ENCODE results near the gene LCE6A. TPM values are rescaled to one million over a fixed set of nuclear protein-coding genes. Genes with fewer than 3 reads are reported as not detected.

The LCE6A gene
- total RNA-seq, 1 experiment from 2014 or later, result not detected

DNA sequence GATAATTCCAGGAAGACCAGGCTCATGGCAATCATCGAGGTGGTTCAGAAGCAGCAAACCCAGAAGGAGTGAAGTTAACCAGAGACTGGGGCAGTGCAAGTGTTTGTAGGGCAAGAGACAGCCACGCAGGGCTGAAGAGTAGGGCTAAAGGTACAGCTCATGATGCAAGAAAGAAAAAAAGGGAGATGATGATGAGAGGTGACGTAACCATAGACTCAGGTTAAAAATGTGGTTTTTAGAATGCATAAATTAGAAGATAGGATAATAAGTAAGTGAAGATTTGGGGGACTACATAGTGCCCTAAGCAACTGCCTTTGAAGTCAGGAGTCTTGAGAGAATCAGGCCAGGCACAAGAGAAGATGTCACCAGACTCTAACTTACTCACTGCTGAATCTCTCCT is 17.5 kb downstream of the LCE6A start:
- no peak for TF ChIP-seq CTCF (IDR thresholded peaks at IDR 0.05; ENCODE audit: insufficient read depth in 1 of 2, low read depth in 1 of 2, low read length in 1 of 2, severe bottlenecking in 1 of 2, unreplicated experiment in 1 of 2)
- no peak for DNase-seq
- Histone ChIP-seq H3K27me3 (replicated peaks; ENCODE audit: control insufficient read depth, insufficient read depth, low read length) (no peaks in the 10 kb centered on the region), H3K4me1 (no peaks in the 10 kb centered on the region), H3K4me3 (ENCODE audit: low read depth, low read length) (no peak overlapping the region), H3K36me3 (ENCODE audit: control insufficient read depth, insufficient read depth, low read length) (no peaks in the 10 kb centered on the region), H3K9me3 (no peaks in the 10 kb centered on the region)
- no peaks in the 10 kb centered on the region for H3K36me3 Mint-ChIP-seq (ENCODE audit: insufficient read depth, unreplicated experiment)
- no peaks in the 10 kb centered on the region for H3K4me1 Mint-ChIP-seq (ENCODE audit: low read depth, unreplicated experiment)
- no peak overlapping the region for H3K4me3 Mint-ChIP-seq (ENCODE audit: unreplicated experiment)
- H3K27ac Mint-ChIP-seq (ENCODE audit: unreplicated experiment), result no peak overlapping the region
- ChIA-PET CTCF (no interaction called here), POLR2A (no interaction called here)
- intact Hi-C loops (cut with micrococcal nuclease; ENCODE audit: unreplicated experiment), result no loop called here
- BruUV-seq (replicated peaks), result no TSS peak
- no peaks in the 10 kb centered on the region for H3K9me3 Mint-ChIP-seq (ENCODE audit: unreplicated experiment)
- peaks cover 10% of the 10 kb centered on the region for H3K27me3 Mint-ChIP-seq (ENCODE audit: insufficient read depth, unreplicated experiment)

DNA sequence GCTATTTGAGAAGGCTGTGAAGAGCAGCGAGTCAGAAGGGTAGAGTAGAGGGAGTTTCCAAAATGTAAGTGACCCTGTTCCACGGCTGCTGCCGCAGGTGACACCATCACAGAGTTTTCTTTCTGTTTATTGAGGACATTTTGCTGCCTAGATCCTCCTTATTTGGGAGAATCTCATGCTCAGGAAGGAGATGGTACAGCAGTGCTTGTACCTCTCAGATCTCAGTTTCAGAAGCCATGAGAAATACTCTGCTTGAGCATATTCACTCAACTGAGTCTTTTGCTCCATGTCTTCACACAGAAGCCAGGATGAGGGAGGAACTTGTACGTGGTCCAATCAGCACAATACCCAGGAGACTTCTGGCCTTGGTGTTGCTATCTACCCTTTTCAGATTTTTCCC is 18.7 kb downstream of the LCE6A start:
- Mint-ChIP-seq H3K9me3 (ENCODE audit: unreplicated experiment) (no peaks in the 10 kb centered on the region), H3K4me1 (ENCODE audit: low read depth, unreplicated experiment) (no peaks in the 10 kb centered on the region), H3K4me3 (ENCODE audit: unreplicated experiment) (no peak overlapping the region), H3K27ac (ENCODE audit: unreplicated experiment) (no peak overlapping the region), H3K27me3 (ENCODE audit: insufficient read depth, unreplicated experiment) (peaks cover 10% of the 10 kb centered on the region), H3K36me3 (ENCODE audit: insufficient read depth, unreplicated experiment) (no peaks in the 10 kb centered on the region)
- no peaks in the 10 kb centered on the region for H3K36me3 ChIP-seq (ENCODE audit: control insufficient read depth, insufficient read depth, low read length)
- no peaks in the 10 kb centered on the region for H3K9me3 ChIP-seq
- H3K4me1 ChIP-seq, result no peaks in the 10 kb centered on the region
- intact Hi-C loops (cut with micrococcal nuclease; ENCODE audit: unreplicated experiment), result no loop called here
- TF ChIP-seq CTCF (IDR thresholded peaks at IDR 0.05; ENCODE audit: insufficient read depth in 1 of 2, low read depth in 1 of 2, low read length in 1 of 2, severe bottlenecking in 1 of 2, unreplicated experiment in 1 of 2), result no peak
- ChIA-PET CTCF (interaction anchor here (1.0 kb wide), 1 partner anchor 8 kb away, joined by 4 read pairs; no protein-coding TSS in a partner anchor), POLR2A (no interaction called here)
- no peaks in the 10 kb centered on the region for H3K27me3 ChIP-seq (replicated peaks; ENCODE audit: control insufficient read depth, insufficient read depth, low read length)
- DNase-seq, result no peak
- no peak overlapping the region for H3K4me3 ChIP-seq (ENCODE audit: low read depth, low read length)
- no TSS peak for BruUV-seq (replicated peaks)

DNA sequence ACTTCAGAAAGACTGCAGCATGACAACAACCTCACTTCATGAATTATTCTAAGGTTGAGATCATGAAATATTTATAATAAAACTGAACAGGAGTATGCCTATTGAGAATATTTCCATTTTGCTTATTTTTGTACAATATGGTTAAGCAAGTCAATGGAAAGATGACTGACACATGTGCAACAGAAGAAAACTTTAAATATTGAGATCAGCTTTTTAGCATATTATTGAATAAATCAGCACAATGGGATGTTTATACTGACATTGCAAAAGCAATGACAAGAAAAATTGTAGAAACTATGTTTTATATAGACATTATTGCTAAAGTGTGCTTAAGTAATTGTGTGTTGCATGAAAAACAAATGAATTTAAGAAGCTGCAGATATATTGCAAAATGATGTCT is 21.8 kb downstream of the LCE6A start:
- no peak for TF ChIP-seq CTCF (IDR thresholded peaks at IDR 0.05; ENCODE audit: insufficient read depth in 1 of 2, low read depth in 1 of 2, low read length in 1 of 2, severe bottlenecking in 1 of 2, unreplicated experiment in 1 of 2)
- Histone ChIP-seq H3K4me3 (ENCODE audit: low read depth, low read length) (no peak overlapping the region), H3K27me3 (replicated peaks; ENCODE audit: control insufficient read depth, insufficient read depth, low read length) (no peaks in the 10 kb centered on the region), H3K36me3 (ENCODE audit: control insufficient read depth, insufficient read depth, low read length) (no peaks in the 10 kb centered on the region), H3K9me3 (no peaks in the 10 kb centered on the region), H3K4me1 (no peaks in the 10 kb centered on the region)
- BruUV-seq (replicated peaks), result no TSS peak
- intact Hi-C loops (cut with micrococcal nuclease; ENCODE audit: unreplicated experiment), result no loop called here
- Mint-ChIP-seq H3K4me3 (ENCODE audit: unreplicated experiment) (no peak overlapping the region), H3K36me3 (ENCODE audit: insufficient read depth, unreplicated experiment) (no peaks in the 10 kb centered on the region), H3K27me3 (ENCODE audit: insufficient read depth, unreplicated experiment) (peaks cover 10% of the 10 kb centered on the region), H3K27ac (ENCODE audit: unreplicated experiment) (no peak overlapping the region), H3K9me3 (ENCODE audit: unreplicated experiment) (no peaks in the 10 kb centered on the region), H3K4me1 (ENCODE audit: low read depth, unreplicated experiment) (no peaks in the 10 kb centered on the region)
- CTCF ChIA-PET, result no interaction called here
- POLR2A ChIA-PET, result no interaction called here
- no peak for DNase-seq
